Stimulated activated CD8-positive, alpha-beta memory T cell treated with anti-CD3 and anti-CD28 coated beads, Interleukin-12 subunit alpha, Interleukin-12 subunit beta, amount 100 ng/mL, for 24 hours (primary cell): ENCODE results near the gene OR52H1.
"Not testable (repeated sequence)": the region's sequence is repeated elsewhere in the genome, so short reads cannot be mapped to it uniquely, and the experiment has no call there.

ENCODE experiments used
- DNase-seq: peaks from one replicate; pipeline ENCODE4 v3.0.0-alpha.2; 2020; ENCODE audit errors: extremely low read depth

OR52H1 gene

GRCh38 chr11:5548440-5548839 is at the start of gene OR52H1:
OR52H1 (minus strand) TSS chr11:5548540; CDS start chr11:5545505, 3,035 bp downstream.
- no peak for DNase-seq

DNA sequence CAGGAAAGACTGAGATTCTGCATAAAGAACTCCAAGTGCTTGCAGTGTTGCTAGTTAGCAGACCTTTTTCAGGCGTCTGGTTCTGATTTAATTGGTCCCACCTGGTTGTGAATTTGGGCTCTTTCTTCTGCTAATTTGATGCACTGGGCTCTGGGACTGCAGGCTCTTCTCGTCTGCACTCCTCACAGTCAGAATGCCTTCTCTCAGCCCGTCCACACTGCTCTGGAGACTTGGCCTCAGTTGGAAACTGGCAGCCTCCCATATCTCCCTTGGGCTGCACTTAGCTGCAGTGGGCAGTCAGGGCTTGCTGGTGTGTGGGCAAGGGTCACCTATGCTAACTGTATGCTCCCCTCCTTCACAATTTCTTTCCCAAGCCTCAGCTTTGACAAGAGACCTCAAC is 49.6 kb upstream of the OR52H1 start:
- no peak for DNase-seq

- no peak for DNase-seq
Observed at GRCh38 chr11:5596607-5597201, 48.4 kb upstream of the OR52H1 start, which contains the start of gene TRIM6. TRIM6 (plus strand) TSS chr11:5596637; CDS start chr11:5596898, 261 bp downstream.

GRCh38 chr11:5593146-5593545 is 44.8 kb upstream of the OR52H1 start:
- DNase-seq = no peak

GRCh38 chr11:5592615-5593014 is 44.3 kb upstream of the OR52H1 start:
- DNase-seq = no peak

- no peak for DNase-seq
Observed at GRCh38 chr11:5591613-5592012, 43.3 kb upstream of the OR52H1 start.

GRCh38 chr11:5589906-5590305 is 41.6 kb upstream of the OR52H1 start:
- not testable (repeated sequence) for DNase-seq

DNA sequence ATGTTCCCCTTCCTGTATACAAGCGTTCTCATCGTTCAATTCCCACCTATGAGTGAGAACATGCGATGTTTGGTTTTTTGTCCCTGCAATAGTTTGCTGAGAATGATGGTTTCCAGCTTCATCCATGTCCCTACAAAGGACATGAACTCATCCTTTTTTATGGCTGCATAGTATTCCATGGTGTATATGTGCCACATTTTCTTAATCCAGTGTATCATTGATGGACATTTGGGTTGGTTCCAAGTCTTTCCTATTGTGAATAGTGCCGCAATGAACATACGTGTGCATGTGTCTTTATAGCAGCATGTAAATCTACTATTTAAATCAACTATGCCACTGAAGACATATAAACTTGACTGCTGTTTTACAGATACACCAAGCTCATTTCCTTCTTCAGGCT is 36.1 kb upstream of the OR52H1 start:
- not testable (repeated sequence) for DNase-seq

GRCh38 chr11:5581014-5581413 is 32.7 kb upstream of the OR52H1 start:
- DNase-seq = no peak

DNA sequence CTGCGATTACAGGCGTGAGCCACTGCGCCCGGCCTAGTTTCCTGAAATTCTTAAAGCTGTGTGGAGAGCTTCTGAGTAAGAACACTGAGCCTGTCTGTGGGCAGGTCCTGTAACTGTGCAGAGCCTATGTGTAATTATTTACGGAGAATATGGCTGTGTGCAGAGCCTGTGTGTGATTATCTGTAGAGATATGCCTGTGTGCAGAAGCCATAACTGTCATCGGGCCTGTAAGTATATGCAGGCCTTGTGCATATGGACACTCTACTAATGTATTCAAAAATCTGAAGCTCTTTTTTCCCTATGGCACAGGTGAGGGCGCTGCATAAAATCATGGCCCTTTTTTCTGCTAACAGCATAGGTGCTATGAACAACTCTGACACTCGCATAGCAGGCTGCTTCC is 32.2 kb upstream of the OR52H1 start, which contains the start of gene OR52B6:
TSS of gene OR52B6 (plus strand) at position 301 of the 400 bp plus-strand sequence. CDS start at position 301, 0 bp downstream.
- DNase-seq = no peak

DNA sequence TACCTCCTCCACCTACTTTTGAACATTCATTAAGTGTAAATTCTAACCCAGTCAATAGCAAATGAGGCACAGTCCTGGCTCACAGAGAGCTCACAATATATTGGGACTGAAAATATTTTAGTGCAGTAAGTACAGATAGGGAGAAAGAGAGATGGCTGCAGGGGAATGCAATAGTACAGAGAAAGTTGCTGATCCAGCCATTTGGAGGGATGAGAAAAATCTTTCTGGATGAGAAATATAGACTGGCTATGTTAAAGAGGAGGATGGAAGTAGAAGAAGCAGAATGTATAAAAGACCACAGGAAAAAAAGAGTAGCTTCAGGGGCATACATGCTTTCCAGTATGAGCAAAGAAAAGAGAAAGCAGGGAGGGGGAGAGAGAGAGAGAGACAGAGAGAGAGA is 28.8 kb upstream of the OR52H1 start:
- DNase-seq = no peak

- DNase-seq = no peak
Observed at GRCh38 chr11:5575152-5575551, 26.8 kb upstream of the OR52H1 start.

DNA sequence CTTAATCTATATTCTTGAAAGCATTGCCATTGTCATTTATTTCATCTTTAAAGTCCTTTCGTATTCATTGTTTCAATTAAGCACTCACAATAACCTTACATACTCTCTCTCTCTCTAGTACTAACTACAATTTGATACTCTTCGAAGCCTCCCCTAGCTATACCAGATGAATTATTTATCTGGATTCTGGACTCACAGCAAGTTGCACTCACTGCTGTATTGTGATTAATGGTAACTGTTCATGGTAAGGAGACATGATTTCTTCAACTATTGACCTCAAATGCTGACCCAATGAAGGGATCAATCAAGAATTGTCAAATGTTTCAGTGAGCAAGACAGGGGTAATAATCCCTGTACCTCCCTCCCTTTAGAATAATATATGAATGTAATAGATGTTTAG is 26.3 kb upstream of the OR52H1 start:
- no peak for DNase-seq

- no peak for DNase-seq
Observed at GRCh38 chr11:5564259-5565019, 16.1 kb upstream of the OR52H1 start.

GRCh38 chr11:5557751-5558150 is 9.4 kb upstream of the OR52H1 start:
- no peak for DNase-seq

- DNase-seq = no peak
Observed at GRCh38 chr11:5556596-5557188, 8.4 kb upstream of the OR52H1 start.

DNA sequence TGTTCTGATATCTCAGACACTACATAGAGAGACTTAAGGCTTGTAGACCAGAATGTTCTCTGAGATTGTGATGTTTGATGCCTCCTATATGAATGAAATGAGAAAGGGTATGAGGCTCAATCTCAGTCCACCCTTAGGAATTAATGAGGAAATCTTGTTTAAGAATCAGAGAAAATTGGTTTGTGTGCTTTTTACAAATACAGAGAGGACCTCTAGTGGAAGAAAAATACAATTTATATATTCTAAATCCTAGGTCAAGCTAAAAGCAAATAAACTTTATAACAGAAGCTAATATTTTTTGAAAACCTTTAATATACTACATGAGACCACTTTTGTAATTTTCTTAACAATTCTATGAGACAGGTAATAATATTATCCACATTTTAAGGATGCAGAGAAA is 5.0 kb upstream of the OR52H1 start:
- no peak for DNase-seq

DNA sequence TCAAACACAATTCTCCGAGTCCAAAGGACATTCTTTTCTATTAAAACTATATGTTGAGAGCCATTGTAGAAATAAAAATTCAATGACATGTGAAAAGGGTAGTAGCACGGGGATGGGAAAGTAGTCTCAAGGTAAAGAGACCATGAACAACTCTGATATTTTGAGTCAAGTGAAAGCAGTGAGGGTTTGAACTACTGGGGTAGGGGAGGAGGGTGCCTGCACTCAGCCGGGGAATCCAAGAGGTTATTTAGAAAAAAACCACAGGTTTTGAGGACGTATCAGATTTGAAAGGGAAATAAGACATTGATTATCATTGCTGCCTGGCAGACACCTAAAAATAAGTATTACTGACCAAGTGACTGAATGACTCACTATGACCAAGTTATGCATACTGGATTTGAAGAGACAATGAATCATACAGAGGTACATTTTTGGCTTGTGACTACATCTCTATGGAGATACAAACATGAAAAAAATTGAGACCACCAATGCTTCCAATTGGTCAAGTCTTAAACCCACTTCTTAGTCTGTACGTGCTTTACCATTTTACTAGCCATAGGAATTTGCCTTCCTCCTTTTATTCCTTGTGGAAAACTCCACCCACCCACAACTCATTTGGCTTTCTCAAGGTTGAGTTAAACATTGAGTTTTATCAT is 2.2 kb upstream of the OR52H1 start:
- no peak for DNase-seq

- no peak for DNase-seq
Observed at GRCh38 chr11:5547982-5548381, 358 bp downstream of the OR52H1 start.

DNA sequence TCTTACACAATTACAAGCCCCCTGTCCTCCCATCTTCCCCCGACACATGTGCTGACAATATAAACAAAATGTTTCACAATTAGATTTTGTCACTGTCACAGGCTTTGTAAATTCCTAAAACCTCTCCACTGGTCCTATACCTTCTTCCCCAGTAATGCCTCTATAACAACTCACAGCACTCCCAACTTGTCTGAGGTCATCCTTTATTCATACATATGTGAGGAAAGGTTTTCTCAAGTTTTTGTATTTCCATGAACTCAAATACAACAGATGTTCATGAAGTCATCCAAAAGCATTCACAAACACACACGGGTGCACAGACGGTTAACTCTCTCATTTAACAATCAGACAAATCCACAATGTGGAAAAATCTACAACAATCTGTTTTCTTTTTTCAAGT is 1.9 kb downstream of the OR52H1 start:
- DNase-seq = no peak

- DNase-seq = no peak
Observed at GRCh38 chr11:5541427-5541826, 6.9 kb downstream of the OR52H1 start.

DNA sequence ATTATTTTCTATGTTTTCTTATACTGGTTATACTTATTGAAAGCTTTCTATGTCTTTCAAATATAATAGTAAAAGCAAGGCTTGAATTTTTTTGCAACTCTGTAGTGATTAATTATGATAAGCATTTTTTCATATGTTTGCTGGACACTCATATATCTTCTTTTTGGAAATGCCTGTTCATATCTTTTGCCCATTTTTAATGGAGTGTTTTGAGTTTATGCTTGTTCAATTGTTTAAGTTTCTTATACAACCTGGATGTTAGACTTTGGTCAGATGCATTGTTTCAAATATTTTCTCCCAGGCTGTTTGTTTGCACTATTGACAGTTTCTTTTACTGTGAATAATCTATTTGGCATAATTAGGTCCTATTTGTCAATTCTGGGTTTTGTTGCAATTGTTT is 11.9 kb downstream of the OR52H1 start:
- no peak for DNase-seq
